Activated CD4-positive, alpha-beta T cell treated with anti-CD3 and anti-CD28 coated beads, Interleukin-2, amount 50 U/mL, for 48 hours (primary cell): ENCODE measurements around the gene GZMA.
A peak's percentile ranks its signal among the peaks of the same experiment; 100 is the strongest.

Source experiments
- DNase-seq, 2 experiments: peaks; one replicate each; pipeline ENCODE4 v3.0.0-alpha.2; 2020

The GZMA gene

GRCh38 chr5:55110217-55110616 lies 7.8 kb downstream of the GZMA start:
- no peak for DNase-seq

- DNase-seq = no peak
Observed at GRCh38 chr5:55113327-55113726, 10.9 kb downstream of the GZMA start.

- no peak for DNase-seq
Observed at GRCh38 chr5:55114061-55114460, 11.6 kb downstream of the GZMA start.

GRCh38 chr5:55123365-55123764 lies 20.9 kb downstream of the GZMA start:
- DNase-seq = no peak

GRCh38 chr5:55134053-55134722 lies 31.7 kb downstream of the GZMA start:
- DNase-seq = no peak

- DNase-seq = no peak
Observed at GRCh38 chr5:55136521-55136920, 34.1 kb downstream of the GZMA start.

- DNase-seq = no peak
Observed at GRCh38 chr5:55140908-55141665, 38.6 kb downstream of the GZMA start.

GRCh38 chr5:55141945-55142690 lies 39.7 kb downstream of the GZMA start:
- peak in 1 of 2 experiments; percentile 6 for DNase-seq

- no peak for DNase-seq
Observed at GRCh38 chr5:55143624-55144023, 41.2 kb downstream of the GZMA start.

GRCh38 chr5:55146080-55146479 lies 43.6 kb downstream of the GZMA start:
- no peak for DNase-seq

GRCh38 chr5:55146543-55147151 lies 44.2 kb downstream of the GZMA start:
- peak; percentile 81 to 88 for DNase-seq

- DNase-seq = no peak
Observed at GRCh38 chr5:55149308-55149795, 46.9 kb downstream of the GZMA start.

GRCh38 chr5:55151923-55152842 lies 49.7 kb downstream of the GZMA start:
- DNase-seq = no peak

- no peak for DNase-seq
Observed at GRCh38 chr5:55154873-55155272, 52.4 kb downstream of the GZMA start.
